Esophagus squamous epithelium (tissue), 5 donors: Measurements from ENCODE around the gene MSMP. TPM values are rescaled to one million over a fixed set of nuclear protein-coding genes. Genes with fewer than 3 reads are reported as not detected.

Experiments used
- DNase-seq: peaks from one replicate; lab custom pipeline; 2025; lab: John Stamatoyannopoulos, UW
- H3K27ac ChIP-seq, 4 donors: fragments of 200-600 bp; sonication (generic); one replicate each; pipeline ENCODE4 v1.5.1; 2016 to 2019; ENCODE audit warnings: mild to moderate bottlenecking in 1 of 4
- H3K27me3 ChIP-seq, 4 donors: fragments of 200-600 bp; sonication (generic); 1 replicate in 3 of 4; 2 replicates in 1 of 4; pipeline versions ENCODE4 v1.5.1 to v1.6.0; 2017 to 2021; ENCODE audit warnings: antibody characterized with exemption in 1 of 4
- H3K36me3 ChIP-seq, 3 donors: fragments of 200-600 bp; sonication (generic); one replicate each; pipeline ENCODE4 v1.5.1; 2016 to 2019
- H3K4me1 ChIP-seq, 3 donors: fragments of 200-600 bp; sonication (generic); one replicate each; pipeline ENCODE4 v1.5.1; 2017 to 2019
- H3K4me3 ChIP-seq, 4 donors: fragments of 200-600 bp; sonication (generic); 1 replicate in 3 of 4; 2 replicates in 1 of 4; pipeline ENCODE4 v1.5.1; 2016 to 2019; ENCODE audit warnings: mild to moderate bottlenecking in 2 of 4, moderate library complexity in 1 of 4
- H3K9me3 ChIP-seq, 3 donors: fragments of 200-600 bp; sonication (generic); one replicate each; pipeline ENCODE4 v1.5.1; 2016 to 2019
- CTCF ChIP-seq, 6 experiments: fragments of 450-650 bp in 4 of 6; fragments of 200-600 bp in 2 of 6; sonication (generic) in 2 of 6; IDR thresholded peaks; one replicate each; pipeline ENCODE4 v1.5.1; 2016 to 2019; ENCODE audit warnings: antibody characterized with exemption in 6 of 6, mild to moderate bottlenecking in 4 of 6, moderate library complexity in 4 of 6
- POLR2A ChIP-seq, 4 donors: fragments of 450-650 bp; IDR thresholded peaks; one replicate each; pipeline ENCODE4 v1.6.1; 2017; ENCODE audit warnings: antibody characterized with exemption in 4 of 4, mild to moderate bottlenecking in 4 of 4, moderate library complexity in 3 of 4
- WGBS, 2 donors: methylation state at CpG; one replicate each; pipeline ENCODE4 v1.1.5; 2018; 5-methylcytosine and 5-hydroxymethylcytosine counted together
- intact Hi-C: fragments of 100-400 bp; cut with DNase I; formaldehyde crosslinking; loops from one replicate; pipeline ENCODE4 v1.15.0; 2022
- small RNA-seq, 4 donors: library from RNA; depleted of rRNA; stranded (forward); fragments of <200 nt; gene quantifications; one replicate each; pipeline ENCODE3, GENCODE V24; 2016
- total RNA-seq, 4 donors: library from RNA; depleted of rRNA; stranded (reverse); fragments of >200 nt; gene quantifications; one replicate each; pipeline ENCODE4 v1.1.0, GENCODE V29; 2016
- donor health status: DM: yes; HTN: yes; CAD: no.

Gene MSMP
- total RNA-seq, 4 donors from 2014 or later = not detected

GRCh38 chr9:35703906-35704672, 50.0 kb downstream of the MSMP start:
- WGBS, 2 donors = 92 to 94% methylated on average over 20 of the region's 26 CpGs
- intact Hi-C loops = no loop called here
- H3K36me3 ChIP-seq = peaks cover 85 to 100% (median 95%) of the 10 kb centered on the region in 3 donors
- no peak overlapping the region for H3K27ac ChIP-seq
- TF ChIP-seq POLR2A (IDR thresholded peaks at IDR 0.05) = no peak
- TF ChIP-seq CTCF (IDR thresholded peaks at IDR 0.05) = no peak
- DNase-seq = no peak
- H3K4me3 ChIP-seq = no peak overlapping the region
- no peaks in the 10 kb centered on the region for H3K9me3 ChIP-seq
- no peaks in the 10 kb centered on the region for H3K27me3 ChIP-seq
- no peaks in the 10 kb centered on the region for H3K4me1 ChIP-seq

Small RNA genes lying within 50 kb of the gene (small RNA-seq; reads per million reads assigned to genes)
- 0 to 0.07 (median 0) reads per million in 4 donors for gene MIR6853

Other genes starting within 250 kb of the MSMP start
- 10 to 100 TPM; 10.1 to 22.1 (median 14.4) TPM for gene TESK1, start 149.0 kb downstream of the MSMP start, total RNA-seq
- 1 to 10 TPM in 1 of 4 donors, under 1 TPM in 1, not detected in 2; 0.27 to 1.9 TPM for gene CD72, start 135.9 kb downstream of the MSMP start, total RNA-seq
- gene SIT1, start 103.3 kb downstream of the MSMP start, total RNA-seq = 1 to 10 TPM in 3 of 4 donors, under 1 TPM in 1; 0.42 to 4.2 (median 1.5) TPM
- 1,000 to 10,000 TPM in 3 of 4 donors, 100 to 1,000 TPM in 1; 759 to 4,621 (median 3,503) TPM for gene RMRP, start 96.3 kb downstream of the MSMP start, total RNA-seq
- 10 to 100 TPM in 3 of 4 donors, 1 to 10 TPM in 1; 6.6 to 19.6 (median 14.2) TPM for gene CCDC107, start 96.0 kb downstream of the MSMP start, total RNA-seq
- gene ARHGEF39, start 89.1 kb downstream of the MSMP start, total RNA-seq = 10 to 100 TPM in 1 of 4 donors, 1 to 10 TPM in 3; 1.3 to 17.5 (median 5.1) TPM
- gene CA9, start 80.3 kb downstream of the MSMP start, total RNA-seq = 1 to 10 TPM in 1 of 4 donors, not detected in 3; 2.2 TPM
- 1,000 to 10,000 TPM in 1 of 4 donors, 100 to 1,000 TPM in 2, 10 to 100 TPM in 1; 80.8 to 1,148 (median 217) TPM for gene TPM2, start 64.4 kb downstream of the MSMP start, total RNA-seq
- gene TLN1, start 22.1 kb downstream of the MSMP start, total RNA-seq = 100 to 1,000 TPM in 2 of 4 donors, 10 to 100 TPM in 2; 94.7 to 233 (median 112) TPM
- gene CREB3, start 21.6 kb downstream of the MSMP start, total RNA-seq = 10 to 100 TPM; 10.5 to 24.2 (median 19.2) TPM
- gene GBA2, start 5.0 kb downstream of the MSMP start, total RNA-seq = 10 to 100 TPM; 14.1 to 61.8 (median 42.0) TPM
- gene RGP1, start 5.0 kb downstream of the MSMP start, total RNA-seq = 10 to 100 TPM in 3 of 4 donors, 1 to 10 TPM in 1; 8.0 to 17.5 (median 11.6) TPM
- 10 to 100 TPM in 1 of 4 donors, 1 to 10 TPM in 1, under 1 TPM in 2; 0.08 to 12.2 (median 1.8) TPM for gene NPR2, start 37.3 kb upstream of the MSMP start, total RNA-seq
- not detected for gene SPAG8, start 58.0 kb upstream of the MSMP start, total RNA-seq
- gene HINT2, start 60.8 kb upstream of the MSMP start, total RNA-seq = 10 to 100 TPM; 13.2 to 34.9 (median 19.5) TPM
- not detected for gene FAM221B, start 74.5 kb upstream of the MSMP start, total RNA-seq
- 1 to 10 TPM in 2 of 4 donors, under 1 TPM in 2; 0.35 to 4.8 (median 1.4) TPM for gene TMEM8B, start 75.0 kb upstream of the MSMP start, total RNA-seq
- not detected for gene OR13J1, start 116.1 kb upstream of the MSMP start, total RNA-seq
- 1 to 10 TPM in 1 of 4 donors, under 1 TPM in 1, not detected in 2; 0.70 to 4.6 TPM for gene HRCT1, start 151.9 kb upstream of the MSMP start, total RNA-seq
- 1 to 10 TPM in 1 of 4 donors, under 1 TPM in 1, not detected in 2; 0.22 to 1.1 TPM for gene SPAAR, start 155.2 kb upstream of the MSMP start, total RNA-seq
- not detected for gene OR2S2, start 203.9 kb upstream of the MSMP start, total RNA-seq